Mucosa of rectum (tissue), 2 donors: ENCODE data around the gene PTGR1.
A peak's percentile ranks its signal among the peaks of the same experiment; 100 is the strongest.
"Not testable (repeated sequence)": the region's sequence is repeated elsewhere in the genome, so short reads cannot be mapped to it uniquely, and the experiment has no call there.

Source experiments
- H3K27ac ChIP-seq, 2 donors: one replicate each; pipeline ENCODE4 v1.7.0; 2013; ENCODE audit warnings: inconsistent platforms in 2 of 2, low read depth in 2 of 2, low read length in 2 of 2
- H3K27me3 ChIP-seq, 2 donors: one replicate each; pipeline ENCODE4 v1.7.0; 2013; ENCODE audit warnings: low read length in 2 of 2; ENCODE audit not compliant: control insufficient read depth in 2 of 2, insufficient read depth in 2 of 2
- H3K36me3 ChIP-seq, 2 donors: one replicate each; pipeline ENCODE4 v1.7.0; 2013; ENCODE audit warnings: low read length in 2 of 2; ENCODE audit not compliant: control insufficient read depth in 2 of 2, insufficient read depth in 2 of 2
- H3K4me1 ChIP-seq, 2 donors: one replicate each; pipeline ENCODE4 v1.7.0; 2013; ENCODE audit warnings: low read length in 2 of 2, mild to moderate bottlenecking in 1 of 2; ENCODE audit not compliant: control insufficient read depth in 2 of 2, insufficient read depth in 2 of 2
- H3K4me3 ChIP-seq, 2 donors: one replicate each; pipeline ENCODE4 v1.7.0; 2013; ENCODE audit warnings: low read length in 2 of 2
- H3K9ac ChIP-seq, 2 donors: one replicate each; pipeline ENCODE4 v1.7.0; 2013; ENCODE audit warnings: low read length in 2 of 2, low read depth in 1 of 2, mild to moderate bottlenecking in 1 of 2
- H3K9me3 ChIP-seq, 2 donors: one replicate each; pipeline ENCODE4 v1.7.0; 2013; ENCODE audit warnings: low read length in 2 of 2; ENCODE audit not compliant: control insufficient read depth in 2 of 2
- donor health status: healthy.
- donor health status: Normal muscosa, but diverticular disease.

The PTGR1 gene

DNA sequence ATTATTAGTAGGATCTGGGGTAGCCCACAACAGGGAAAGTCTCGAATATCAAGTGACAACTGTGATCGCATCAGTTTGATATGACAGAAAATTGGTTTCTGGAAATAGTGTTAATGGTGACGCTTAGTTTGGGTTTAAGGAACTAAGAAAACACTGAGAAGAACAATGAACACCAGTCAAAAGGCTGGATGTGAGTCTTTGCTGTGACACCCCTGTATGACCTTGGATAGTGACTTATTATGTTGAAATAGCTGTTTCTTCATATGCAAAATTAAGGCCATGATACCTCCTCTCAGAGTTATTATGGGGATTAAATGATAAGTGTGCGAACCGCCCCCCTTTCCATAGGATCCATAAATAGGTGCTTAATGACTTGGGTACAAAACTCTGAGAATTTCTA lies 32.6 kb upstream of the PTGR1 start:
- Histone ChIP-seq H3K9ac (peak overlapping the region; percentile 82 to 90), H3K27me3 (no peaks in the 10 kb centered on the region), H3K9me3 (no peaks in the 10 kb centered on the region), H3K4me1 (peaks cover 21 to 22% of the 10 kb centered on the region in 2 donors), H3K36me3 (no peaks in the 10 kb centered on the region), H3K4me3 (peak overlapping the region; percentile 85 to 92), H3K27ac (peak overlapping the region; percentile 86 to 90)

DNA sequence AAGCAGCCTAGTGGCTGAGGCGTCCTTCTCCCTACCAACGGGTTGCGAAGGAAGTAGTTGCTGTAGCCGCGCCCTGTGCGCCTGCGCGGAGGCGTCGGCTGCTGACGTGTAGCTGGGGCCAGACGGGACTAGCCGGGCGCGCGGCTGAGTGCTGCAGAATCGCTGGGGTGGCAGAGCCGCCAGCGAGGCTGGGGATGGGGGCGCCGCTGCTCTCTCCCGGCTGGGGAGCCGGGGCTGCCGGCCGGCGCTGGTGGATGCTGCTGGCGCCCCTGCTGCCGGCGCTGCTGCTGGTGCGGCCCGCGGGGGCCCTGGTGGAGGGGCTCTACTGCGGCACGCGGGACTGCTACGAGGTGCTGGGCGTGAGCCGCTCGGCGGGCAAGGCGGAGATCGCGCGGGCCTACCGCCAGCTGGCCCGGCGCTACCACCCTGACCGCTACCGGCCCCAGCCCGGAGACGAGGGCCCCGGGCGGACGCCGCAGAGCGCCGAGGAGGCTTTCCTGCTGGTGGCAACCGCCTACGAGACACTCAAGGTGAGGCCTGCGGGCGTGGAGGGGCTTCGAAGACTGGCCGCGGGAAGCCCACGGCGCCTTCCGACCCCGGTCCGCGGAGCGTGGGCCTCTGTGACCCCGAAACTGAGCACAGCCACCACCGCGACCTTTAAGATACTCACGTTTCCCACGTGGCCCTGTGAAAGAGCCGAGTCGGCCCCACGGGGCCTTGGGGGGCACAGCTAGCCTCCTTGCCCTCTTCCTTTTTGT lies 31.9 kb upstream of the PTGR1 start, which contains the start of gene DNAJC25:
DNAJC25 (plus strand) TSS at position 121 of the 758 bp plus-strand sequence; CDS start at position 195, 74 bp downstream.
- H3K36me3 ChIP-seq, result no peaks in the 10 kb centered on the region
- H3K4me1 ChIP-seq, result peaks cover 21 to 22% of the 10 kb centered on the region in 2 donors
- peak within 1 kb of the TSS; percentile 82 to 90 for H3K9ac ChIP-seq
- peak within 1 kb of the TSS; percentile 85 to 92 for H3K4me3 ChIP-seq
- H3K27ac ChIP-seq, result peak within 1 kb of the TSS; percentile 86 to 90
- H3K9me3 ChIP-seq, result no peaks in the 10 kb centered on the region
- no peaks in the 10 kb centered on the region for H3K27me3 ChIP-seq

DNA sequence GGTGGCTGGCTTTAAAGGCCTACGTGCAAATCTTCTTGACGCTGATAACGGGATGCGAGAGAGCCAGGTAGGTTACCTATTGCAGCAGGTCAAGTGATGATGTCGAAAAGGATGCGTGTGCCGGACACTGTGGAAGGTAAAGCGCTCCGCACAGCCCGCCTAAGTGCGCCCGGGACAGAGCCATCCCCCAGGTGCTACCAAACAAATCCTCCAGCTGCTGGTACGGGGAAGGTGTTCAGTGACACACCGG lies 31.4 kb upstream of the PTGR1 start:
- Histone ChIP-seq H3K4me1 (peaks cover 20 to 21% of the 10 kb centered on the region in 2 donors), H3K27ac (peak overlapping the region; percentile 53 to 86), H3K36me3 (no peaks in the 10 kb centered on the region), H3K27me3 (no peaks in the 10 kb centered on the region), H3K9ac (peak overlapping the region; percentile 44 to 63), H3K4me3 (peak overlapping the region; percentile 85 to 92), H3K9me3 (no peaks in the 10 kb centered on the region)

DNA sequence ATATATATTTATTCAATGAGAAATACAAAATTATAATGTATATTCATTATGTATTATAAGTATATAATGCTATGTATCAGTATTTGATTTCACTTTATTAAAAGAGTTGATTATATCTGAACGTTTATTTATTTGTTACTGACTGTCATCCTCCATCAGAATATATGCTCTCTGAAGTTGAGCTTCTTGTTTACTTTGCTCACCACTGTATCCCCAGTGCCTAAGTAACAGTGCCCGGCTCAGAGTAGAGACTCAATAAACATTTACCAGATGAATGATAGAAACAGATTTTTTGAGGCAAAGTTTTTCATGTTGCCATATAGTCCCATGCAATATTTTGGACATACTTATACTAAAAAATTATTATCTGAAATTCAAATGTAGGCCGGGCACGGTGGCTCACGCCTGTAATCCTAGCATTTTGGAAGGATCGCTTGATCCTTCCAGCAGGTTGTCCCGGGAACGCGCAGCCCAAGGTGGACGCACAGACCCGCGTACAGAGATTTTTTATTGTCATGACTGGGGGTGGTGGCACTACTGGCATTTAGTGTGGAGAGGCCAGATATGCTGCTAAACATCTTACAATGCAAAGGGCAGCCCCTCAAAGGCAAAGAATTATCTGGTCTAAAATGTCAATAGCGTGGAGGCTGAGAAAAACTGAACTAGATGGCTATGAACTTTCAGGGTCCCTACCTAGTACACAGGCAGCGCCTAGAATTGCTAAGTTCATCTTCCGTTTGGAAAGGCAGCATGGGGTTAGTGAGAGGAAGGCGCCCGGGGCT lies 30.9 kb upstream of the PTGR1 start:
- Histone ChIP-seq H3K27me3 (no peaks in the 10 kb centered on the region), H3K4me1 (peaks cover 20 to 21% of the 10 kb centered on the region in 2 donors), H3K9ac (peak overlapping the region; percentile 44 to 63), H3K36me3 (no peaks in the 10 kb centered on the region), H3K27ac (peak overlapping the region in 1 of 2 donors; percentile 53), H3K9me3 (no peaks in the 10 kb centered on the region), H3K4me3 (peak overlapping the region; percentile 85 to 92)

DNA sequence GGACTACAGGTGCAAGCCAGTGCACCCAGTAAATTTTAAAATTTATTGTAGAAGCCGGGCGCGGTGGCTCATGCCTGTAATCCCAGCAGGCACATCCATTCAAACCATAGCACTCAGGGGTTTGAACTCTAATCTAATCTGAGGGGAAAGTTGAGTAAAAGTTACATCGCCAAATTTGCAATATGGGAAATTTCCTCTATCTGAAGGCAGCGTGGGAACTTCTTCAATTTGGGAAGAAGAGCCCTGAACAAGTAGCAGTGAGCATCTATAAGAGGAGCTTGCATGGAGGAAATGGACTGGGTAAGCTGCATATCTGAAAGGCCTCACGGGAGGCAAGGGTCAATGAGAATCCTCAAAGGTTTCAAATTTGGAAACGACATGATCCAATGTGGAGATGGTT lies 29.0 kb upstream of the PTGR1 start:
- H3K27me3 ChIP-seq, result no peaks in the 10 kb centered on the region
- H3K4me3 ChIP-seq, result no peak overlapping the region
- peaks cover 17 to 19% of the 10 kb centered on the region in 2 donors for H3K4me1 ChIP-seq
- no peaks in the 10 kb centered on the region for H3K36me3 ChIP-seq
- H3K27ac ChIP-seq, result no peak overlapping the region
- no peak overlapping the region for H3K9ac ChIP-seq
- no peaks in the 10 kb centered on the region for H3K9me3 ChIP-seq

DNA sequence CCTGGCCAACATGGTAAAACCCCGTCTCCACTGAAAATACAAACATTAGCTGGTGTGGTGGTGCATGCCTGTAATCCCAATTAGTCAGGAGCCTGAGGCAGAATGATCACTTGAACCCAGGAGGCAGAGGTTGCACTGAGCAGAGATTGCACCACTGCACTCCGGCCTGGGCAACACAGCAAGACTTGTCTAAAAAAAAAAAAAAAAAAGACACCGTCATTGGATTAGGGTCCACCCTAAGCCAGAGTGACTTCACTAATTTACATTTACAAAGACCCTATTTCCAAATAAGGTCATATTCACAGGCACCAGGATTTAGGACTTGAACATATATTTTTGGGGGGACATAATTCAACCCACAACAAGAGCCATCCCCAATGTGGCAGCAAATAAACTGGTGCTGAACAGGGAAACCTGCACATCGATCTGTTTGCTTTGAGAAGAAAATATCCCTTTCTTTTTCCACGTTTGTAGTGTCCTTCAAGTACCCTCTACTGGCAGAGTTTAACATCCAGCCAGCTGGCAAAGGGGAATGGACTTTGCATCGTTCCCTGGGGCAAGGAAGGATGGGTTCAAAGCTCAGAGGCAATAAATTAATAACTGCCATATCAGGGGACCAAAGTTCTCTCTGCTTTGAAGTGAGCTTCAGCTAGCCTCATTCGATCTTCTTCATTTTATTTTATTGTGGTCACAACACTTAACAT lies 28.0 kb upstream of the PTGR1 start:
- Histone ChIP-seq H3K9me3 (no peaks in the 10 kb centered on the region), H3K27me3 (no peaks in the 10 kb centered on the region), H3K36me3 (no peaks in the 10 kb centered on the region), H3K9ac (no peak overlapping the region), H3K27ac (no peak overlapping the region), H3K4me1 (peaks cover 11% of the 10 kb centered on the region in 2 donors), H3K4me3 (no peak overlapping the region)

DNA sequence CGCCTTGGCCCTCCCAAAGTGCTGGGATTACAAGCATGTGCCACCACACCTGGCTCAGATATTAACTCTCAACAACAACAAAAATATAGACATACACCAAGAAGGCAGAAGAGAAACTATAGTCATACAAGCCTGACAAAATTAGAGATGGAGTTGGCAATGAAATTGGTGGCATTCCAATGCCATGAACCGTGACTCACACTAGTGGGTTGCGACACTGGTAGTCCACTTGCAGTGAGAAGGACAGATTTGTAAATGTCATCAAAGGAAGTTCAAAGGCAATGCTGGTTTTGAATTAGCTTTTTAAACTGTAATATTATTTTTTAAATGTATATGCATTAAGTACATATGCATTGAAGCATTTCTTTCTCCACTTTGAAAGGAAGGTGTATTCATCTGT lies 23.2 kb upstream of the PTGR1 start:
- H3K4me1 ChIP-seq, result peaks cover 0 to 7% of the 10 kb centered on the region in 2 donors
- H3K4me3 ChIP-seq, result no peak overlapping the region
- H3K9me3 ChIP-seq, result no peaks in the 10 kb centered on the region
- no peaks in the 10 kb centered on the region for H3K27me3 ChIP-seq
- H3K27ac ChIP-seq, result no peak overlapping the region
- no peaks in the 10 kb centered on the region for H3K36me3 ChIP-seq
- H3K9ac ChIP-seq, result no peak overlapping the region

DNA sequence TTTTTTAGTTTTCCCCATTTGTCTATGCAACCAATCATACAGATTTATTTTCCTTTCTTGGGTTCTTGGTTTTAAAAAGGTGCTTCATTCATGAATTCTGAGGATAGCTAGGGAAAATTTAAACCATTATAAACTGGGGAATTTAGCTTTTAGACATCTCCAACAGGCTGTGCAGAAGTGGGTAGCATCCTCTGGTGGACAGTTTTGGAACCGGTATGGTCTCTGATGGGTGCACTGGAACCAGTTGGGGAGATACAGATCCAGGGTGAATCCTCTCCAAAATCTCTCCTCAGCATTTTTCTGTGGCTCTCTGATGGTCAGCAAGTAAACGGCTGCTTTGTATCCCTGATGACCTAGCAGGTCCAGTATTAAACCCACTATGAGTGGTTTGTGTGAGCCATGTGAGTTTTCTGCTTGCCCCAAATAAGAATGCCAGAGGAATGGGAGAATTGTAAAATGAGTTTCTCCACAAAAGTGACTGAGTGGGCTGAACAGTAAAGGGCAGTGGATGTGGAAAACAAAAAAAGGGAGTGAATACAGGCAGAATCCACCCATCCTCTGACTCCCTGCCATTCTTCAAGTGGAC lies 22.5 kb upstream of the PTGR1 start:
- H3K36me3 ChIP-seq, result no peaks in the 10 kb centered on the region
- no peak overlapping the region for H3K9ac ChIP-seq
- no peak overlapping the region for H3K27ac ChIP-seq
- H3K4me3 ChIP-seq, result no peak overlapping the region
- H3K9me3 ChIP-seq, result no peaks in the 10 kb centered on the region
- peaks cover 0 to 6% of the 10 kb centered on the region in 2 donors for H3K4me1 ChIP-seq
- H3K27me3 ChIP-seq, result no peaks in the 10 kb centered on the region

DNA sequence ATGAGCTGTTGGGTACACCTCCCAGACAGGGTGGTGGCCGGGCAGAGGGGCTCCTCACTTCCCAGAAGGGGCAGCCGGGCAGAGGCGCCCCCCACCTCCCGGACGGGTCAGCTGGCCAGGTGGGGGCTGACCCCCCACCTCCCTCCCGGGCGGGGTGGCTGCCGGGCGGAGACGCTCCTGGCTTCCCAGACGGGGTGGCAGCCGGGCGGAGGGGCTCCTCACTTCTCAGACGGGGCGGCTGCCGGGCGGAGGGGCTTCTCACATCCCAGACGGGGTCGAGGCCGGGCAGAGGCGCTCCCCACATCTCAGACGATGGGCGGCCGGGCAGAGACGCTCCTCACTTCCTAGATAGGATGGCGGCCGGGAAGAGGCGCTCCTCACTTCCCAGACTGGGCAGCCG lies 17.9 kb upstream of the PTGR1 start:
- not testable (repeated sequence) for H3K36me3 ChIP-seq, H3K9ac ChIP-seq, H3K9me3 ChIP-seq, H3K4me1 ChIP-seq, H3K4me3 ChIP-seq, H3K27me3 ChIP-seq, H3K27ac ChIP-seq

DNA sequence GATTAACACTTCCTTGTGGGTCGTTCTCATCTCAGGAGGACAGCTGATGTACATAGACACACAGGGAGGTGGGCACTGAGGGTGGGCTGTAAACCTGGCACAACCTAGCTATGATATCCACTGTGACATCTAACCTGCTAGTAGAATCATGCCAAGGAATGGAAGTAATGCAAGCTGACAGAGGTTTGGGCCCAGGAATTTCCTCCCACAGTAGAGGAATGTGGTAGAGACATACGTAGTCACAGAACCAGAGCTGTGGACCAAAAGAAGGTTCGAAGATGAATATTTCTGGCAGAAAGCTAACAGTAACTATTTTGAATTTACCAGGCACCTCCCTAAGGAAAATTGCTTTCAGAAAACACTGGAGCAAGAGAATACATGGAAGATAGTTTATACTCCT lies 16.5 kb upstream of the PTGR1 start:
- no peaks in the 10 kb centered on the region for H3K9me3 ChIP-seq

More for the DNA sequence above, 16.5 kb upstream of the PTGR1 start:
- peaks cover 4 to 6% of the 10 kb centered on the region in 2 donors for H3K4me1 ChIP-seq
- no peak overlapping the region for H3K9ac ChIP-seq
- no peaks in the 10 kb centered on the region for H3K36me3 ChIP-seq
- H3K27ac ChIP-seq, result no peak overlapping the region
- no peaks in the 10 kb centered on the region for H3K27me3 ChIP-seq
- no peak overlapping the region for H3K4me3 ChIP-seq
